Stimulated activated CD4-positive, alpha-beta T cell treated with anti-CD3 and anti-CD28 coated beads, Interleukin-12 subunit alpha, Interleukin-12 subunit beta, amount 100 ng/mL, for 48 hours (primary cell): Measurements from ENCODE around the gene RPS27.

Experiments used
- DNase-seq, 3 donors: peaks; one replicate each; pipeline ENCODE4 v3.0.0-alpha.2; 2020; ENCODE audit warnings: low read depth in 2 of 3, low spot score in 1 of 3

Gene RPS27

GRCh38 chr1:153990468-153991150, at the start of gene RPS27:
RPS27 (plus strand) TSS chr1:153990762; CDS start chr1:153990797, 35 bp downstream.
- peak; percentile 75 to 86 (median 78) for DNase-seq

- DNase-seq: no peak
Observed at GRCh38 chr1:153941826-153942725, 48.5 kb upstream of the RPS27 start.

GRCh38 chr1:153942766-153943549, 47.6 kb upstream of the RPS27 start:
- DNase-seq: no peak

- DNase-seq: no peak
Observed at GRCh38 chr1:153944005-153944826, 46.3 kb upstream of the RPS27 start.

GRCh38 chr1:153944827-153945117, 45.8 kb upstream of the RPS27 start:
- DNase-seq: no peak

- peak; percentile 52 to 61 (median 59) for DNase-seq
Observed at GRCh38 chr1:153945131-153945794, 45.3 kb upstream of the RPS27 start.

GRCh38 chr1:153945795-153946621, 44.6 kb upstream of the RPS27 start:
- peak; percentile 38 to 62 (median 54) for DNase-seq

- peak; percentile 57 to 76 (median 57) for DNase-seq
Observed at GRCh38 chr1:153946622-153947241, 43.8 kb upstream of the RPS27 start, which contains the start of gene DENND4B. DENND4B (minus strand) TSS chr1:153946718; CDS start chr1:153944374, 2,344 bp downstream.

- DNase-seq: no peak
Observed at GRCh38 chr1:153951183-153951582, 39.4 kb upstream of the RPS27 start.

- no peak for DNase-seq
Observed at GRCh38 chr1:153951801-153952200, 38.8 kb upstream of the RPS27 start.

- DNase-seq: no peak
Observed at GRCh38 chr1:153953859-153954365, 36.6 kb upstream of the RPS27 start.

- DNase-seq: no peak
Observed at GRCh38 chr1:153954826-153955225, 35.7 kb upstream of the RPS27 start.

- no peak for DNase-seq
Observed at GRCh38 chr1:153956997-153957715, 33.4 kb upstream of the RPS27 start.

- peak in 1 of 3 donors; percentile 22 for DNase-seq
Observed at GRCh38 chr1:153957744-153958110, 32.8 kb upstream of the RPS27 start.

GRCh38 chr1:153958111-153958960, 32.2 kb upstream of the RPS27 start, which contains the start of gene CRTC2:
CRTC2 (minus strand) TSS chr1:153958612; CDS start chr1:153958497, 115 bp downstream.
- peak; percentile 95 to 97 (median 96) for DNase-seq

- no peak for DNase-seq
Observed at GRCh38 chr1:153958961-153959260, 31.7 kb upstream of the RPS27 start.

- DNase-seq: no peak
Observed at GRCh38 chr1:153959454-153959853, 31.1 kb upstream of the RPS27 start.
